CD4-positive, alpha-beta T cell treated with Interleukin-4 for 1 hour (primary cell): ENCODE measurements around the gene RSBN1.
A peak's percentile ranks its signal among the peaks of the same experiment; 100 is the strongest.
"Not testable (repeated sequence)": the region's sequence is repeated elsewhere in the genome, so short reads cannot be mapped to it uniquely, and the experiment has no call there.

Experiments
- DNase-seq, 2 donors: peaks; one replicate each; pipeline ENCODE4 v3.0.0-alpha.2; 2020 to 2022

RSBN1 gene

DNA sequence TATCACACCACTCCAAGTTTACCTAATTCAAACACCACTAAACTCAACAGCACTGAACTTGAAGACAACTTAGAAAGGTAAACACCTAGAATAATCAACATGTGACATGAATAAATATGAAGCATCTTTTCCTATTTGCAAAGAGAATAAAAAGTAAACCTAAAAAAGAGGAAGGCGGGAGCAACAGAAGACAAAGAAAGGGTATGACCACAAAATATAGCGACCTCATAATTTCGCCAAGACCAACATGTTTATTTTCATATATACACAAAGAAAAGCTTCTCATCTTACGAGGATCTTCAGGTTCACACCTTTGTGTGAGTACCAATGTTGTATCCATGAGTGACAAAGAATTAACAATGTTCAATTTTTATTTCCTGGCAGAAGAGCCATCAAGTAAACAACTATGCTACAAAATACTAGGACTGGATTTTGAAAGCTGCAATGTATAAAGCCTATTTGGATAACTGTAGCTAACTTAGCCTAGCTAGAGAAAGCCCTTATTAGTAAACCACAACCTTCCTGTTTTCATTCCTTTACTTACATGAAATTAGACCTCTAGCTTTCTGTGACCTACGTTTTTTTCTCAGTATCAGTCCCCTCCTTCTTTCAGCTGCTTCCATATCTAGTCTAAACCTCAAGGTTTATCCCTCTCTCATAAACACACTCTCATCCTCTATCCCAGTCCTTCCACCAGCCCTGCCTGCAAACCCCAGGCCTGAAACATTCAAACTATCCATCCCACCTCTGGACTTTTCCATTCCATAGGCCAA lies 31.7 kb downstream of the RSBN1 start:
- DNase-seq, result peak in 1 of 2 donors; percentile 46

DNA sequence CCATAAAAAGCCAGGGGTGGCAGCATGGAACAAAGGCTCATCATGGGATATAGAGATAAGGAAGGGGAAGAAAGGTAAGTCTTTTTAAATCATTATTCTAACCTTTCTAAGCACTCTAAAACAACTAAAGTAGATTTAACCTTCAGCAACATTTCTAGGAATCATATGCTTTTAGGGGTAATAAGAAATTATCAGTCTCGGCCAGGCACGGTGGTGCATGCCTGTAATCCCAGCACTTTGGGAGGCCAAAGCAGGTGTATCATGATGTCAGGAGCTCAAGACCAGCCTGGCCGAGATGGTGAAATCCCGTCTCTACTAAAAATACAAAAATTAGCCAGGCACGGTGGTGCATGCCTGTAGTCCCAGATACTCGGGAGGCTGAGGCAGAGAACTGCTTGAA lies 32.7 kb downstream of the RSBN1 start:
- DNase-seq, result no peak

DNA sequence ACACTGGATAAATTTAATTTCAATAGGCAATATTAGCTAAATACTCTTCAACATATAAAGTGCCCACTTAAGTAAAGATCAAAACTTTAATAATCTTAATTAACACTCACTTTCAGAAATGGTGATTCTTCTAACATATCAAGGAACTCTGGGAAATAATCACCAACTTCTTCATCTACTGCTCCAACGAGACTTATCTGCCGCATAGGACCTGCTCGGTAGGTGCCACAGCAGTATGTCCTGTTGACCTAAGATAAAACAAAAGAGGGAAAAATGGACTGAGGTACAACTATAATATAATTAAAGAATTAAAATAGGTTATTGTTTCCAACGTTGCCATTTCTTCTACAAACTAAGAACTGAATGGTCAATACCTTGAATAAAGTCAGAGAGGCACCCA lies 34.7 kb downstream of the RSBN1 start:
- no peak for DNase-seq

DNA sequence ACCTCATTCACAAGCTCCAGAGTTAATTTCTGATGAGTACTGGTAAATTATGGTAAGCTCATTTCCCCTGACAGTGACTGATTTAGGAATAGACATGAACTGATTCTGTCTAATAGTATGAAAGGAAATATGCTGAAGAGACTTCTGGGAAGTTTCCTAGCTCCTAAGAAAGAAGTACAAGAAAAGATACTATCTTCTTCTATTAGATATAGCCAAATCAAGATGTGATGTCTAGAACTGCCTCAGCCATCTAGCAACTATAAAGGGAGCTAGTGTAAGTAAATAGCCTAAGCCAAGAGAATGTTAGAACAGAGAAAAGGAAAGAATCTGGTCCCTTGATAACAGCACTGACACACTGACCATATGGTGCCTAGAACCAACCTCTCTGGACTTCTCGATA lies 42.2 kb downstream of the RSBN1 start:
- DNase-seq, result no peak

DNA sequence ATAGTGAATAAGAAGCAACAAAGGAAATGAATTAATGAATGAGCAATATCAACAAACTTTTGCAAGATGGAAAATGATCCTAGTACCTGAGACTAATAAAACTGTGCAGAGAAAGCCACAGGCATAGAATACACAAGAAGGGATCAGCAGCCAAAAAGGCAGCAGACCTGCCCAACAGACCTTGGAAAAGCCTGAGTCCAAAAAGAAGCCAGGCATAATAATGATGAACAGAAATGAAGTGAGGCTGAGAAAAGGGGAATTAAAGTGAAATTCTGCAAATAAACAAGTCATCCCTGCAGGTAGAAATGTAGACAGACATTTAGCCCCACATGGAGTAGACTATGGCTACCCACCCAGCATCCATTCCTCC lies 42.7 kb downstream of the RSBN1 start:
- DNase-seq, result no peak

DNA sequence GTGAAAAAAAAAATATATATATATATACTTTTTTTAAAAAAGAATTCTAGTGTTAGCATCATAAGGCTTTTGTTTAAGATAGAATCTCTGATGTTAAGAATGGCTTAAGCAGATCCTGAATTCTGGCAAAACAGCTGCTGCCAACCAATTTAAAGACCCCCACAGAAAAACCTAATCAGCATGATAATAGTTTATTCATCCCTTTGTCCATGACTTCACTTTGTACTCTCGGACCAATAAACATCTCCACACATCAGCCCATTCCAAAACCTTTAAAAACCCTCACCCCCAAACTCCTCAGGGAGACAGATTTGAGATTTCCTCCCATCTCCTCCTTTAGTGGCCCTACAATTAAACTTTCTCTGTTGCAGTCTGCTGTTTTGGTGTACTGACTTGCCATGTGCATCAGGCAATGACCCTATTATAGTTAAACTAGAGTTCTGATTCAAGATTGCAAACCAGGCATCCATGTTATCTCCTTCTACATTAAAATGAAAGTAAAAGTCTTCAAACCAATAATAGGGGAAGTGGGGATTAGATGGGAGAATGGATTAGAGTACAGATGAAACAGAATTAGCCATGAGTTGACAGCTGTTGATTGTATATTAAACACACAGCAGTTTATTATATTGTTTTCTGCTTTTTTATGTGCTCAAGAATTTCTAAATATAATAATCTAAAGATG lies 43.2 kb downstream of the RSBN1 start:
- no peak for DNase-seq

DNA sequence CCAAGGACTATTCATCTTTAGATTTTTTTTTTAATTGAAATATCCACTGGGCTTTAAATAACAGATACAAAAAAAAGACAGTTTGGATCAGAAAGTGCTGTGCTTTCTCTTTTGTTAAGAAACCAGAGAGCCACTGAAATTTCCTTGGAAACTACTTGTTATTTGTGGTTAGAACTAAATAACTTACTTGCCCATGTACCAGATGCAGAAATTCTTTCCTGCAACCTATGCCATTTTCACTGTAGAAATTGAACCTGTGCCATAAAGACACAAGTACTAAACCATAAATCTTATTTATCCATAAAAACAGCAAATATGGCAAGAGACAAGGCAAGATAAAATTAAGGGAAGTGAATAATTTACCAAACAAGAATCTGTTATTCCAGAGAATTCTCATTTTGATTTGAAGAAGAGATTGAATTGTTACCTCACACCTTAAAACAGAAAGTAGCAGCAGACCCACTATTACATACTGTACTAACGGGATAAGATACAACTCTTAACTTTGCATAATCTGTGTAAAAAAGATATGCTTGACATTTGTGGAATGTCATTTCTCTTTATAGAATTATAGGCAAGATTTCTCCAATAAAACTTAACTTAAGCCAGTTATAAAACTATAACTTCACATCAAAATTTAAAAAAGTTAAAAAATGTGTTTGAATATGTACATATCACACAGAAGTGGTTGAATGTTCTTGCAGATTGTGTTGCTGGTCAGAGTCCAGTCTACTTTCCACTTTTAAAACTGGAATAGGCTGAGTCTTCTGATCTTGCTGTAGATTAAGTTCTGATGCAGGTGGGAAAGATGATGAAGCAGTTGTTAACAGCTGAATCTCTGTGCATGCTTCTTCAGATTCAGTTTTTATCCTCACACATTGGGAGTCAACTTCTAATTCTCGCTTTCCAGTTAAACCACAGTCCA lies 46.7 kb downstream of the RSBN1 start:
- DNase-seq, result no peak

DNA sequence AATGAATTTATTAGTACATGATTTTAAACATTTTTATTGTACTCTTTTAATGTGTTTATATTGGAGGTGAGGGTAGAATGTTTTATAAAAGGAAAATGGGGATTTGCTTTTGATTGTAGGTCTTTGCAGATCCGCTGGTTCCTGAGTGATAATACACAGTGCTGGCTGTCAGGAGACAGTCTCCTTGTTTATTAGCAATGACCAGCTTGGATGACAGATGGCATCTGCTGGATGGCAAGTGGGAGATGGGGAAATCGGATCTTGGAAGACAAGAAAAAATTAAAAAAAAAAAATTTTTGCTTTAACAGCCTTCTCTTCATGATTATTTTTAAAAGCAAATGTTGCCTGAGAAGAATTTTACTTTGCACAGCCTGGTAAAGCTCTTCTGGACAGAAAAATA lies 48.6 kb downstream of the RSBN1 start:
- DNase-seq, result no peak

DNA sequence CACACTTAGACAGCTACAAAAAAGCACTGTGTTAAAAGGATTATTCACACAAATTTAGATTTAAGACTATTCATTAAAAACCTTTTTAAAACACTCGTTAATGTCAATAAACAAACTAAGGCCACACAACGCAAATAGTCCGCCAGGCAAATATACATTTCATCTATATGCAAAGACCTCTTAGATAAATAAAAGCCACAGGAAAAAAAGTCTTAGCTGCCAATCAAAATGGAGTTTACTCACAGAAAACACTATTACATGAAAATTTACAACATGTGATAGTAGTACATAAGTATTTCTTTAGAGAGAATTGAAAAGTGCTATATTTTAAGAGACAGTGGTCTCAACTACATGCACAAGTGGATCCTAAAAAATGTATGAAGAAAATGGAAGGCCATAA lies 50.3 kb downstream of the RSBN1 start:
- DNase-seq, result no peak

DNA sequence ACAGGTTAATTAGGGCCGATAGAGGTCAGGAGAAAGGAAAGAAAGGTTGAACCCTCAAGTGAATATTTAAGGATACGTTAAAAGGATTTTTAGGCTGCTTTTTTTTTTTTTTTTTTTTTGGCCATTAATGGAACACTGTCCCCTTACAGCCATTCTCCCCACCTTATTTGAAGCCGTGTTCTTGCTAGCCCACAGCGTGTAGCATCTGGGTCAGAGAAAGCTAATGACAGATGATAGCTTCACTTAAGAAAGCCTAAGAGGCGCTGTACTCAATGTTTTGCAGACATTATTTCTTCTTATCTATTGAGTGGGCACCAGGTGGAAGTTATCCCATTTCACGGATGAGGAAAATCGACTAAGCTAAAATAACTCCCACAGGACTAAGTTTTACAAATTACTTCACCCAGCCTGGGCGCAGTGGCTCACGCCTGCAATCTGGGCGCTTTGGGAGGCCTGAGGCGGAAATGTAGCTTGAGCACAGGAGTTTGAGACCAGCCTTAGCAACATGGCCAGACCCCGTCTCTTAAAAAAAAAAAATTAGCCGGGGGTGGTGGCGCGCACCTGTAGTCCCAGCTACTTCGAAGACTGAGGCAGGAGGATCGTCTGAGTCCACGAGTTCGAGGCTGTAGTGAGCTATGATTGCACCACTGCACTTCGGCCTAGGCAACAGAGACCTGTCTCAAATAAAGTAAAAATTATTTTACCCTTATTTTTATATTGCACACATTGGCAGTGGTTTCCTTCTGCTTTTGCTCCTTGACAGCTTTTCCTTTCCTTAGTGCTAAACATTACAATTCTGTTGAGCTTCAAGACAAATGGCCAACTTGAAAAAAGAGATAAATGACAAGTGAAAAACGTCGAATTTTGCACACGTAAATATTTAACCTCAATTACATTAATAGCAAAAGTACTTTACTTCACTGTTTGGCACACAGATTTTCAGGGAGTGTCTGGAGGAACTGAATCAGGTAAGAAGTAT lies 51.9 kb downstream of the RSBN1 start:
- DNase-seq, result no peak

DNA sequence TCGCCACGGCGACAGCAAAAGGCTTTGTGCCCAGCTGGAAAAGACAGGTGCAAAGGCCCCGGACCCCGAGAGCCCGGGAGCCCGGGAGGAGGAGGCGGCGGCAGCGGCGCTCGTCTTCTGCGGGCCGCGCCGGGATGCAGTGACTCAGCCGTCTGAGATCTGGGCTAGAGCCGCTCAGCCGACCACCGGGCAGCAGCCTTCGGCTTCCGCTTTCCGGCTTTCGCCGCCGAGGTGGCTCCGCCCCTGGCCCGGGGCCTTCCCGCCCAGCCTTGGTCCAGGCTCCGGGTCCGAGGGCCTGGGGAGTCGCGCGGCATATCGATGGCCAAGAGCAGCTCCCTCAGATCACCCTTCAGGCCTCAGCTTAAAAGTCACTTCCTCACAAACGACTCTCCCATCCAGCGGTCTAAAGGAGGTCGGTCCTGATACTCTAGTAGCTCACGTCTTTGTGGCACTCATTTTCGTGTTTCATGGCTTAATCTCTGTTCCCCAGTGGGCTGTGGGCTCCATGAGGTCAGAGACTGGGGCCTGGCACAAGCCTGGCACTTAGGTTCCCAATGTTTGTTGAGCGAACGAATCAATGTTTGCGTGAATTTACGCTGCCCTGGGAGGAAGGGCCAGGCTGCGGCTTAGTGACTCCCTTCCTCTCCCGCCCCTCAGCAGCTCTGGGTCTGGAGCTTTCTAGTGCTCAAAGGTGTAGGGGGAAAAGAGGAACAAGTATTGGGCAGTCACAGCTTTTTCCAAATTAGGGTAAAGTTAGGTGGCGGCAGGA lies 52.8 kb downstream of the RSBN1 start, which contains the start of gene PHTF1:
PHTF1 (minus strand) TSS at position 154 of the 769 bp plus-strand sequence. CDS start 783 bp downstream, outside the sequence.
- peak; percentile 56 to 72 for DNase-seq

DNA sequence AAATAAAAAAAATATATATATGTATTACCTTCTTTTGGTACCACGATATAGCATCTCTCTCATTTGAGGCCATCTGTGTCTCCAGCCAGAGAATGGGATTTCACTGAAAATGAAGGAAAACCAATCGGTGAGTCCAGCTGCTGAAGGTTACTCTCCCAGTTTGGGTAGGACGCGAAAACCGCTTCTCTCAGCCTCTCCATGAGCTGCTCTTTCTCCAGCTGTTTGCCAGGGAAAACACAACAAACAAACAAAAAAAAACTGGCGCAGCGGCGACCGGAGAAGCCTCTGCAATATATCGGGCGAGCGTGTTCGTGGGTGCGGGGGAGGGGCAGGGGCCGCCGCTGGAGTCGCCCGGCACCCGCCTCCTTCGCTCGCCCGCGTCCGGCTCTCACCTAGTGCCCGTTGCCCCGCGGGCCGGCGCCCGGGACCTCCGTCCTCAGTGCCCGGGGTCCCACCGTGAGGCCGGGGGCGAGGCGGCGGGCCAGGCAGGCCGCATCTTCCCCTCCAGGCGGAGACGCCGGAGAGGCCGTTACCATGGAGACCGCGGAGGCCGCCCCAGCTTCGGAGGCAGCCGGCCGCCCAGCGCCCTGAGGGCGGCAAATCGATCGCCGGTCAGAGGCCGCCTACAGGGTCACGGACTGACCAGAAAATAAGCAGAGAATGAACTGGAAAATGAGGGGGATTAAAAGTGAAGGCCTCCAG lies 53.5 kb downstream of the RSBN1 start:
- peak; percentile 61 to 62 for DNase-seq

DNA sequence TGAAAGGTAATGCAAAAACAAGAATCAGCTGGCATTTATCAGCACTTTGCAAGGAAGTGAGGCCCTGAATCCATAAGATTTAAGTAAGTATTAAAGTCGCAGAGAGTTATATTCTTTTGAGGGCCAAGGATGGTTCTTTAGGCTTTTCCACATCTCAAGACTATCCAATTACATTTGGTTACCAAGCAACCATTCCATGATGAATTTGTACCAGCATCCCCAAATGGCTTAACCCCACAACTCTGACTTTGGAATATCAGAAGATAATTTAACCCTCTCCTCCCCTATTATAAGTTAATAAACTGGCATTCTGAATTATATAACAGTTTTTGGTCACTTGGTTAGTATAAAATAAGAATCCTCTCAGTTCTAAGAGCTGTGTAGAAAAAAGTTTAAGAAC lies 55.8 kb downstream of the RSBN1 start:
- no peak for DNase-seq

DNA sequence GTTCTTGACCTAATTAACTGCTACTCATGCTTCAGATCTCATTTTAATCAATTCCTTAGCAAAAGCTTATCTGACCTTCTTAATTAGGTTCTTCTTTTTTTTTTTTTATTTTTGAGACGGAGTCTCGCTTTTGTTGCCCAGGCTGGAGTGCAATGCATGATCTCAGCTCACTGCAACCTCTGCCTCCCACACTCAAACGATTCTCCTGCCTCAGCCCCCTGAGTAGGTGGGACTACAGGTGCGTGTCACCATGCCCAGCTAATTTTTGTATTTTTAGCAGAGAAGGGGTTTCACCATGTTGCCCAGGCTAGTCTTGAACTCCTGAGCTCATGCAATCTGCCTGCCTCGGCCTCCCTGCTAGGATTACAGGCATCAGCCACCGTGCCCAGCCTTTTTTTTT lies 58.9 kb downstream of the RSBN1 start:
- not testable (repeated sequence) for DNase-seq

DNA sequence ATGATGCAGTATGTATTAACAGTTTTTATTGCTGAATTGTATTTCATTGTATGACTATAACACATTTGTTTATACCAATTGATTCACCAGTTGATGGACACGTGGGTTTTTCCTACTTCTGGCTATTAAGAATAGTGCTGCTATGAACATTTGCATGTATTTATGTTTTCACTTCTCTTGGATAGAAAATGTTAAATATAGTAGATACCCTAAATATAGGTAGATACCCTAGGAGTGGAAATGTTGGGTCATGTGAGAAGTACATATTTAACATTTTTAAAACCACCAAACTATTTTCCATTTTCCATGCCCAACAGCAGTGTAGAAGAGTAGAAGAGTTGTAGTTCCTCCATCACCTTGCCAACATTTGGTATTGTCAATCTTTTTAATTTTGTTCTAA lies 60.8 kb downstream of the RSBN1 start:
- no peak for DNase-seq

DNA sequence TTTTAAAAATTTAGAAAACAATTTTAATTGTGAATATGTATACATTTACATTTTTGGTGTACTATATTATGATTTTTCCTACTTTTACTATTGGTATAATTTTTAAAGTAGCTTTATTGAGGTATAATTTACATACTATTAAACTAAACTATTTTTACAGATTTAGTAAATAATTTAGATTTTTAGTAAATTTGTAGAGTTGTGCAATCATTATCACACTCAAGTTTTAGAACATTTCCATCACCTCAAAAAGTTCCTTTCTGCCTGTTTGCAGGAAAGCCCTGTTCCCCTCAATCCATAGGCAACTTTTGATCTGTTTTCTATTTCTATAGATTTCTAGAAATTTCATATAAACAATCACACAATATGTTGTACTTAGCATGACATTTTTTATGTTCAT lies 61.2 kb downstream of the RSBN1 start:
- no peak for DNase-seq

DNA sequence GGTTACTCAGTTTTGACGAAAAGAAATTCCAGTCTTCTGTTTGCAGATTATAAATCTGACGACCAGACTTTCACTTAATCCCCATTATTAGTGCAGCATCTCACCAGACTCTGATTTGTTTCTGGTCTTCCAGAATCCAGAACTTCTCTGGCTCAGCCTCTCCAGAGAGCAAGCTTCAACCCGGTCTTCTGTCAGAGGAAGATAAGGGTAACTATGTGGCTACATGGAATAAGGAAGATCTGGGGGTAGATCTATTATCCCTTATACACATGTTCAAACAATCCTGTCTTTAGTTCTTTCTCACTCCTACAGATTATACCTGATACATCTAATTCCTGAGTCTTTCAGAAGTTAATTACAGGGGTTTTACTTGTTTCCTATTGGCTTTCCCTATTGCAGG lies 62.9 kb downstream of the RSBN1 start:
- no peak for DNase-seq

DNA sequence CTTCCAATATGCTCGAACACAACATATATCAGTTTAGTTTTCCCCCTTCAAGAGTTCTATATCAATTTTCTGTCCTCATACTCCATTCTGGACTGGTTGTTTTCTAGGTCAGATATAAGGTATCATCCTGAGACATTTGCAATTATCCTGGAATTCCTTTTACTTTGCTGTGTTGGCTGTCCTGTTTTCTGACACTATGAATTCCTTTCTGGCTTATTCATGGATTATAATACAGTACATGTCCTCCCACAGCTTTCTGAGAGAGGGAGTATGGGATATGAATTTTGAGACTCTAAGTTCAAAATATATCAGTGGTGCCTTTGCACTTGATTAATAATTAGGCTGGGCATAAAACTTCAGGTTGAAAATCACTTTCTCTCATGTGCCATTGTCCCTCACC lies 64.9 kb downstream of the RSBN1 start:
- DNase-seq, result no peak

DNA sequence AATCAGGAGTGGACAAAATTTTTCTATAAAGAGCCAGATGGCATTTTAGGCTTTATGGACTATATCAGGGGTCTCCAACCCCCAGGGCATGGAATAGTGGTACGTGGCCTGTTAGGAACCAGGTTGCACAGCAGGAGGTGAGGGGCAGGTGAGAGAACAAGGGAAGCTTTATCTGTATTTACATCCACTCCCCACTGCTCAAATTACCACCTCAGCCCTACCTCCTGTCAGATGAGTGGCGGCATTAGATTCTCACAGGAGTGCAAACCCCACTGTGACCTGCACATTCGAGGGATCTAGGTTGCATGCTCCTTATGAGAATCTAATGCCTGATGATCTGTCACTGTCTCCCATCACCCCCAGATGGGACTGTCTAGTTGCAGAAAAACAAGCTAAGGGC lies 66.9 kb downstream of the RSBN1 start:
- no peak for DNase-seq

DNA sequence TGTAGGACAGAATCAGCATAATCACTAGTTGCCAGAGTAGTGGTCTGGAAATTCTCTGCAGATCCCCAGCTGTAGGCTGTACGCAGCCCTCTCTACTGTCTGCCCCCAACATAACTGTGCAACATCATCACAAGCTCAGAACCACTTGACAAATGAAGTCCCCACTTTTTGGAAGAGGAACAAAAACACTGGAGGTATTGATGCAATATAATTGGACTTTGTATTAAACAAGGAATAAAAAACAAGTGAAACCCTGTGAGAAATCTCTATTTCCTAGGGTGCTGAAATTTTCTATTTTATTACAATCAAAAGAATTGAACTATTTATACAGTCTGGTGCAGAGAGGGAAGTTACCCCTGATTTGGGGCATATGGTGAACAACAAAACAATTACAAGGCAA lies 68.2 kb downstream of the RSBN1 start:
- DNase-seq, result no peak

DNA sequence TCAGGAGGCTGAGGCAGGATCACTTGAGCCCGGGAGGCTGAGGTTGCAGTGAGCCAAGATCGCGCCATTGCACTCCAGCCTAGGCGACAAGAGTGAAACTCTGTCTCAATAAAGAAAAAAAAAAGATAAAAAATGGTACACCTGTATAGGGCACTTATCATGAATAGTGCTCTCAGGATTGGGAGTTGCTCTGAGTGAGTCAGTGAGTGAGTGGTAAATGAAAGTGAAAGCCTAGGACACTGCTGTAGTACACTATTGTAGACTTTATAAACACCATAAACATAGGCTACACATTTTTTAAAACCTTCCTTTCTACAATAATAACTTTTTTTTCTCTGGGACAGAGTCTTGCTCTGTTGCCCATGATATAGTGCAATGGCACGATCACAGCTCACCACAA lies 69.8 kb downstream of the RSBN1 start:
- DNase-seq, result no peak
